ENCODE measurements around the gene ZNRF2. TPM values are rescaled to one million over a fixed set of nuclear protein-coding genes. Genes with fewer than 3 reads are reported as not detected.
A peak's percentile ranks its signal among the peaks of the same experiment; 100 is the strongest.
"Not testable (repeated sequence)": the region's sequence is repeated elsewhere in the genome, so short reads cannot be mapped to it uniquely, and the experiment has no call there.

Gene ZNRF2
- total RNA-seq, 1 donor: 5.8 TPM

DNA sequence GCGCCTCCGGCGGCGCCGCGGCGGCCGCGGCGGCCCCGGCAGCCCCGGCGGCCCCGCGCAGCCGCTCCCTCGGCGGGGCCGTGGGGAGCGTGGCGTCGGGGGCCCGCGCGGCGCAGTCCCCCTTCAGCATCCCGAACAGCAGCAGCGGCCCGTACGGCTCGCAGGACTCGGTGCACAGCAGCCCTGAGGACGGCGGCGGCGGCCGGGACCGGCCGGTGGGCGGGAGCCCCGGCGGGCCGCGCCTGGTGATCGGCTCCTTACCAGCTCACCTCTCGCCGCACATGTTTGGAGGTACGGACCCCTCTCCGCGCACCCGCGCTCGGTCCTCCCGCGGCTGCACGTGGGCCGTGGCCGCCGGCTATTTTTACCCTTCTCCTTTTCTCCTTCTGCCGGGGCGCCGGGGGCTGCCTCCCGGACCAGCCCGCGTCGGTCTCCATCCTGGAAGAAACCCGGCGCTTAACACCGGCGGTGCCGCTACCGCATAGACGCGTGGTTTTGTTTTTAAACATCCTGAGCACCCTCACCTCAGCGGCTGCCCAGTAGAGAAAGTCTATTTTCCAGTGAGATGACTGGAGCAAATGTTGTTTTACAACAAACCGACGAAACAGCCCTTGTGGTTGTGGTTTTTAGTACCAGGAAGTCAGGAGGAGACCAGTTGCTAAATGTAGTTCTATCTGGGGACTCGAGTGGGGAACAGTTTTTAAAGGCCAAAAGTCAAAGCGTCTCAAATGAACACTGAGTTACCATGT, 1.3 kb downstream of the ZNRF2 start:
- DNase-seq (ENCODE audit: low read depth): peak; percentile 57
- no peak for TF ChIP-seq CTCF (IDR thresholded peaks at IDR 0.05; ENCODE audit: insufficient read depth, low read length)
- H3K4me3 ChIP-seq (ENCODE audit: low read depth, low read length): peak overlapping the region; percentile 77

- peak overlapping the region; percentile 77 for H3K4me3 ChIP-seq (ENCODE audit: low read depth, low read length)
- no peak for TF ChIP-seq CTCF (IDR thresholded peaks at IDR 0.05; ENCODE audit: insufficient read depth, low read length)
- DNase-seq (ENCODE audit: low read depth): no peak
Measured at GRCh38 chr7:30286749-30287148, 2.4 kb downstream of the ZNRF2 start.

- DNase-seq (ENCODE audit: low read depth); H3K4me3 ChIP-seq (ENCODE audit: low read depth, low read length): not testable (repeated sequence)
Measured at GRCh38 chr7:30287625-30288024, 3.2 kb downstream of the ZNRF2 start.

DNA sequence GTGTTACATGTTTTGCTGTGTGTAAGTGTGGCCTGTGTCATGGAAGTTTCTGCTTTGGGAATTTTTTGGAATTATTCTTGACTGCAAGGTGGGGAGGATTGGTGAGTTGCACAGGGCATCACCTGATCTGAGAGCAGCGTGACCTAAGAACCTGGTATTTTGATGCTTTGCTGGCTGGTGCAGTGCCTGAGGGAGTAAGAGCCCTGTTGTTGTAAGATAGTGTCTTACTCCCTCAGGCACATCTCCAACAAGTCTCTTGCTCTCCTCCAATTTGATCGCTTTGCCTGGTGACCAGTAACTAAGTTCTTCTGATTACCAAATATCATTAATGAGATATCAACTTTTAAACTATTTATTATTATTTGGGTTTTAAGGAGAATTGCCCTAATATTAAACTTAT, 5.2 kb downstream of the ZNRF2 start:
- H3K4me3 ChIP-seq (ENCODE audit: low read depth, low read length); DNase-seq (ENCODE audit: low read depth): not testable (repeated sequence)

GRCh38 chr7:30290317-30290716, 5.9 kb downstream of the ZNRF2 start:
- not testable (repeated sequence) for DNase-seq (ENCODE audit: low read depth); H3K4me3 ChIP-seq (ENCODE audit: low read depth, low read length)

- not testable (repeated sequence) for H3K4me3 ChIP-seq (ENCODE audit: low read depth, low read length); DNase-seq (ENCODE audit: low read depth)
Measured at GRCh38 chr7:30292416-30293038, 8.1 kb downstream of the ZNRF2 start.

- not testable (repeated sequence) for H3K4me3 ChIP-seq (ENCODE audit: low read depth, low read length); DNase-seq (ENCODE audit: low read depth)
Measured at GRCh38 chr7:30296304-30296703, 11.9 kb downstream of the ZNRF2 start.

DNA sequence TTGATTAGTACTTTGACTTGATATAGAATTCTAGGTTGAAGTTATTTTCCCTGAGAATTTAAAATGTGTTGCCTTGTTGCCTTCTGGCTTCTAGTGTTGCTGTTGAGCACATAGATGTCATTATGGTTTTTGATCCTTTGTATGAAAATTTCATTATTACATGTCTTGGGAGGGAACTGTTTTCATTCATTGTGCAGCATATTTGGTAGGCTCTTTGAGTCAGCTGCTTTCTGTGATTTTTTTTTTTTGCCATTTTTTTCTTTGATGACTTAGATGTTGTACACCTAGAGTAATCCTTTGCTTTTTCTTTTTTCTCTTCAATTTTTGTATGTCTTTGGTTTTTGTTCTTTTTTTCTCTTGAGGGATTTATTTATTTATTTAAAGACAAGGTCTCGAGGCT, 13.1 kb downstream of the ZNRF2 start:
- not testable (repeated sequence) for DNase-seq (ENCODE audit: low read depth); H3K4me3 ChIP-seq (ENCODE audit: low read depth, low read length)

DNA sequence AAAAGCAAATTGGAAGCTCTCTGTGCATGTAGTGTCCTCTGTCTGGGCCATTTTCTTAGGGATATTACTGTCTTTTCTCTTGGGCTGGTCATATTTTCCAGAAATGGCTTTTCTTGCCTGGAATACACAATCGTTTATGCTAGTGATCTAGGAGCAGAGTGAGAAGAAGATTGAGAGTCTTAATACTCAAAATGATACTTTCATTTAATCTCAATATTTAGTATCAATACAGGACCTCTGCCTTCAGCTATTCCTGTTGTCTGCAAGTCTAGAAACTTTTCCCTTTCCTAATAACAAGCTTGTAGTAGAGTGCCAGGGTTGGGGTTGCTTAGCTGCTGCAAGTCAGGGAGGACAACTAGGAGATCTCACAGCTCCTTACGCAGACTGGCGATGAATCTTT, 14.0 kb downstream of the ZNRF2 start:
- not testable (repeated sequence) for H3K4me3 ChIP-seq (ENCODE audit: low read depth, low read length); DNase-seq (ENCODE audit: low read depth)

DNA sequence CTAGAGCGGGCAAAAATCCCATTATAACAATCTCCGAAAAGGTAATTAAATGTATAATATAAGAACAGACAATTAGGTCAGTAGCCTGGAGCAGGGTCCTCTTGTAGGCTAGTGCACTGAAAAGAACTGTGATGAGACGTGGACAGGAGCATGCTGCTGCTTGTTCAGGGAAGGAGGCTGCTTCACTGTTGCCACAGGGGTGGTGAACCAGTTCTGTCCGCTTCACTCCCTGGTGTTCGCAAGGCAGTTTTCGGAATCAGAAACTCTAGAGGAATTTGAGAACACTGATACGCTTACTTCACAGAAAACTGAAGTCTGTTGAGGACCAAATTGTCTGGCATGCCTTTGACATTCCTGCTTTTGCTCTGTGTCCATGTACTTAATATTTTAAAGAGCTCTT, 17.4 kb downstream of the ZNRF2 start:
- DNase-seq (ENCODE audit: low read depth): no peak
- no peak for TF ChIP-seq CTCF (IDR thresholded peaks at IDR 0.05; ENCODE audit: insufficient read depth, low read length)
- H3K4me3 ChIP-seq (ENCODE audit: low read depth, low read length): no peak overlapping the region

All from fibroblast of the aortic adventitia (primary cell).